HG03280 (cell line): Measurements from ENCODE around the gene PRRC2B.
"Not testable (repeated sequence)": the region's sequence is repeated elsewhere in the genome, so short reads cannot be mapped to it uniquely, and the experiment has no call there.

Experiments used
- ATAC-seq: cut with Tn5 transposase; IDR thresholded peaks from one replicate; pipeline ENCODE4 v1.9.1; 2021; ENCODE audit warnings: mild to moderate bottlenecking, moderate library complexity; ENCODE audit not compliant: unreplicated experiment

PRRC2B gene

GRCh38 chr9:131393622-131394463 lies at the start of gene PRRC2B:
TSS of gene PRRC2B (plus strand) at chr9:131394086. CDS start at chr9:131430145, 36,059 bp downstream.
- ATAC-seq = peak; percentile 58

- ATAC-seq = not testable (repeated sequence)
Measured at GRCh38 chr9:131344931-131345535, 48.9 kb upstream of the PRRC2B start.

GRCh38 chr9:131346559-131346958 lies 47.3 kb upstream of the PRRC2B start:
- no peak for ATAC-seq

- no peak for ATAC-seq
Measured at GRCh38 chr9:131347376-131348020, 46.4 kb upstream of the PRRC2B start.

- no peak for ATAC-seq
Measured at GRCh38 chr9:131348631-131349521, 45.0 kb upstream of the PRRC2B start.

- ATAC-seq = no peak
Measured at GRCh38 chr9:131349522-131349880, 44.4 kb upstream of the PRRC2B start.

- no peak for ATAC-seq
Measured at GRCh38 chr9:131349881-131350563, 43.9 kb upstream of the PRRC2B start.

- not testable (repeated sequence) for ATAC-seq
Measured at GRCh38 chr9:131356479-131356878, 37.4 kb upstream of the PRRC2B start.

GRCh38 chr9:131358556-131358955 lies 35.3 kb upstream of the PRRC2B start:
- no peak for ATAC-seq

- ATAC-seq = no peak
Measured at GRCh38 chr9:131361202-131361833, 32.6 kb upstream of the PRRC2B start.

- ATAC-seq = no peak
Measured at GRCh38 chr9:131365546-131365945, 28.3 kb upstream of the PRRC2B start.

GRCh38 chr9:131366761-131367401 lies 27.0 kb upstream of the PRRC2B start:
- no peak for ATAC-seq

GRCh38 chr9:131367450-131367849 lies 26.4 kb upstream of the PRRC2B start:
- ATAC-seq = no peak

GRCh38 chr9:131370638-131371037 lies 23.2 kb upstream of the PRRC2B start:
- ATAC-seq = no peak

GRCh38 chr9:131372599-131372973 lies 21.3 kb upstream of the PRRC2B start:
- ATAC-seq = not testable (repeated sequence)

- not testable (repeated sequence) for ATAC-seq
Measured at GRCh38 chr9:131374638-131375037, 19.2 kb upstream of the PRRC2B start.

GRCh38 chr9:131379056-131379455 lies 14.8 kb upstream of the PRRC2B start:
- no peak for ATAC-seq

GRCh38 chr9:131382850-131383729 lies 10.8 kb upstream of the PRRC2B start:
- no peak for ATAC-seq
